HG02973 (cell line): ENCODE results near the gene MAP3K15.
A peak's percentile ranks its signal among the peaks of the same experiment; 100 is the strongest.
"Not testable (repeated sequence)": the region's sequence is repeated elsewhere in the genome, so short reads cannot be mapped to it uniquely, and the experiment has no call there.

ENCODE experiments used
- ATAC-seq: cut with Tn5 transposase; IDR thresholded peaks from one replicate; pipeline ENCODE4 v1.9.1; 2021; ENCODE audit warnings: moderate library complexity; ENCODE audit not compliant: unreplicated experiment

Gene MAP3K15

DNA sequence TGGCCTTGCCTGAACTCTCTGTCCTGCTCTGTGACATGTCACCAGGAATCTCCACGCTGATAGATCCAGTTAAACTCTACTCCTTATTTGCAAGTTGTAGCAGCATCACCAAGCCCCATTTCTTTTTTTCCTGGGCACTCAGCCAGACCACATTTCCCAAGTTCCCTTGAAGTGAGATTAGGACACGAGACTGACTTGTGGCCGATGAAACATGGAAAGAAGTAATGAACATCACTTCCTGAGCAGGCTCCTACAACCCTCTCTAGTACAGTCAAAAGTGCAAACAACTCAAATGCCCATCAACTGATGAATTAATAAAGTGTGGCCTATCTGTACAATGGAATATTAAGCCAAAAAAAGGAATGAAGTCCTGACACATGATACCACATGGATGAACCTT lies 74.6 kb downstream of the MAP3K15 start:
- no peak for ATAC-seq

DNA sequence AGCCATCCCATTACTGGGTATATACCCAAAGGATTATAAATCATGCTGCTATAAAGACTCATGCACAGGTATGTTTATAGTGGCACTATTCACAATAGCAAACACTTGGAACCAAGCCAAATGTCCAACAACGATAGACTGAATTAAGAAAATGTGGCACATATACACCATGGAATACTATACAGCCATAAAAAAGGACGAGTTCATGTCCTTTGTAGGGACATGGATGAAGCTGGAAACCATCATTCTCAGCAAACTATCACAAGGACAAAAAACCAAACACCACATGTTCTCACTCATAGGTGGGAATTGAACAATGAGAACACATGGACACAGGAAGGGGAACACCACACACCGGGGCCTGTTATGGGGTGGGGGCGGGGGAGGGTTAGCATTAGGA lies 92.6 kb downstream of the MAP3K15 start:
- ATAC-seq, result not testable (repeated sequence)

DNA sequence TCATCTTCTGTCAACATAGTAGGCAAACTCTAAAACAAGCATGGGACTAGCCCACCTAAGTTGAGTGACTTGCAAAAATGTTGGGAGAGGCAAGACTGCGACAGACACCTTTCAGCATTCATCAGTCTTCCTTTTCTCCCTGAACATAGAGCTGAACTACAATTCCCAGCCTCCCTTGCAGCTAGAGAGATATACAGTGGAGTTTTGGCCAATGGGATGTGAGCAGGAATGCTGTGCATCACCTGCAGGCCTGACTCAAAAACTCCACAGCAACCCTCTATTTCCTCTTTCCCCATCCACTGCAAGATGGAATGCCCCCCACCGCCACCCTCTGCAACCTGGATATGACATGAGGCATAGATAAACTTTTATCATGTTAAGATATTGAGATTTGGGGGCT lies 105.0 kb downstream of the MAP3K15 start:
- ATAC-seq, result no peak

DNA sequence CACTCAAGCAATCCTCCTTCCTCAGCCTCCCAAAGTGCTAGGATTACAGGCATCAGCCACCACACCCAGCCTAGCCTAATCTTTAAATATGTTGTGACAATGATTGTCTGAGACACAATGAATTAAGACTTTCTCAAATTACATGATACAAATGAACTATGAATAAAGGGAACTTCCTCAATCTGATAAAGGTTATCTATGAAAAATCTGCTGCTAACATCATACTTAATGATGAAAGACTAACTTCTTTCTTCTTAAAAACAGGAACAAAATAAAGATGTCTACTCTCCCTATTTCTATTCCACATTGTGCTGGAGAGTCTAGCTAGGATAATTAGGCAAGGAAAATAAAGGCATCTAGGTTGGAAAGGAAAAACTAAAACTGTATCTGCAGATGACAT lies 111.6 kb downstream of the MAP3K15 start:
- ATAC-seq, result no peak

DNA sequence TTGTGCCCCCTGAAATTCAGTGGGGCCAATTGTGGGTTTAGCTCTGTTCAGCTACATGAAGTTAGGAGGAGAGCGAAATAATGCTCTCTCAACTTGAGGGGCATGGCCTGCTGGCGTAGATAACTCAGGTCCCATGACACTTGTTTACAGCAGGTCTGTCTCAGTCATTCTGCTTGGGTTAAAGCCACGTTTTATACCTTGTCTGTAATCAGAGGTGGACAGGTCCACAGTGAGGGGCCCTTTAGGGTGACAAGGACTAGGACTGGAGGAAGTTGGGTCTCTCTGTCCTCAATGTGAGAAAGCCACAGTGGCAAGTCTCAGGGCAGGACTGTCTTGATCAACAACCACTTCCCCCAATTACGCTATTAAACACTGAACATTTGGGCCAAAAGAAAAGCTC lies 122.6 kb downstream of the MAP3K15 start:
- no peak for ATAC-seq

DNA sequence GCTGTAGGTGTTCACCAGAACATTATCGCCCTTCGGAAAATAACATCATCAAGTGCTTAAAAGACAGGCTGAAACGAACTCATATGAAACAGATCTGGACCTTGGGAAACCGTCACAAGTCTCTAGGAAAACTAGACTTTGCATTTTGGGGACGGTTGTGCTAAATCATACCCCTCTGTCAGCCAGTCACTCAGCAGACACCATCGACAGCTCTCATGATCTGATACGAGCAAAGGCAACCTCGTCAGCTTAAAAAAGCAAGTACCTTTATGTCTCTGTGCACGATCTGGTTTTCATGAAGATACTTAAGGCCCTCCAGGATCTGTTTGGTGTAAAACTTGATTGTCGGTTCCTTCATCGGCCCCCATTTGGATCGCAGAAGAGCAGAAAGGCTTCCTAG lies 123.2 kb downstream of the MAP3K15 start:
- no peak for ATAC-seq

DNA sequence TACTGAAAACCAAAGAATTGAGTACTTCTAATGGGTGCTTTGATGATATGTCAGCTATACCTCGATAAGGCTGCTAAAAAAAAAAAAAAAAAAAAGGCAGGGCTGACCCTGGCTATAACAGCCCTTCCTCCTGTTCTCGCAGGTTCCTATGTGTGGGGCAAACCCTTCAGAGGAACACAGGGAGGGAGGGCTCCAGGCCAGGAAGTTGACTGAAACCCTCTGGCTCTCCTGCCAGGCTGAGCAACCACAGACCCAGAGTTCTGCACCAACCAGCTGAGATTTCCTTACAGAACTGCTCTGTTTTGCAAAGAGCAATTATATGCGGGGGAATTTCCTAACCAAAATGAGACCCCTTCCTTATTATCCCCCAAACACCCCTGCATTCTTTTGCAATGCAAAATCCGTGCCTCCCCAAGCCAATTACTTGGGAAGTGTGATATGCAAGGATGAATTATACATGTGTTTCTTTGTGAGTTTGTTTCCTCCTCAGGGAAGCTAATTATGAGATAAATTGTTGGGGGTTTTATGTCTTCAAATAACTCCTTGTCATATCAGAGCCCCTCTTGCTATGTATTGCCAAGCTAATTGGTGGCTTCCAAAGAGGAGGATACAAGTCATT lies 126.0 kb downstream of the MAP3K15 start:
- ATAC-seq, result no peak

DNA sequence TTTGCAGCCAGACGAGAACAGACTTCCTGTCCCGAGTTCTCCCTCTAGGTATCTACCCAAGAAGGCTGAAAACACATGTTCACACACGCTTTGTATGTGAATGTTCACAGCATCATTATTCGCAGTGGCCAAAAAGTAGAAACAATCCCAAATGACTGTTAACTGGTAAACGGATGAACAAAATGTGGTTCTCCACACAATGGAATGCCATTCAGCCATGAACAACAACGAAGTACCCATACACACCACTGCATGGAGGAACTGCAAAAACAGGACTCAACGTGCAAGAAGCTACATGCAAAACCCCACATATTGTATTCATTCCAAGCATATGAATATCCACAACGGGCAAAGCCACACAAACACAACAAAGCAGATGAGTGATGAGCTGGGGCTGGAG lies 126.6 kb downstream of the MAP3K15 start:
- ATAC-seq, result no peak

DNA sequence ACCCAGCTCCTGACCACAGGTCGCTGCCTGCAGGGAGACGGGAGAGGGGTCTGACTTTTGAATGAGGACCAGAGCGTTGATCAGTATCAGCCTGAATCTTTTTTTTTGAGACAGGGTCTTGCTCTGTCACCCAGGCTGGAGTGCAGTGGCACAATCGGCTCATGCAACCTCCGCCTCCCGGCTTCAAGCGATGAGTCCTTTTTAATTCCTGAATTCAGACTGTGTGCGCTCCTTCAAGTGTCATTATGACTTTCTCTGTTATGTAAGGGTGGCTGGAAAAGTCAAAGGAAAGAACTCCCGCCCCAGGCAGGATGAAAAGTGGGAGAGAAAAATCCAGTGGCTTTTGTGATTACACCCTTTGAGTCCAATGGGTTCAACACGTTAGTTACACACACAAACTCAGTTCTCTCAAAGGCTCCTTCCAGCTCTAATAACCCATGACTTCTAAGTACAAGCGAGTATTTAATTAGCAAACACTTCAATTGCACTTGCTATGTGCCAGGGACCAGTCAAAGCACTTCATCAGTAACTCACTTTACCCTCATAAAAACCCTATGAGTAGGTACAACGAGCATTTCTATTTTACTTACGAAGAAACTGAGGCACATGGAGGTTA lies 127.1 kb downstream of the MAP3K15 start:
- ATAC-seq, result no peak

DNA sequence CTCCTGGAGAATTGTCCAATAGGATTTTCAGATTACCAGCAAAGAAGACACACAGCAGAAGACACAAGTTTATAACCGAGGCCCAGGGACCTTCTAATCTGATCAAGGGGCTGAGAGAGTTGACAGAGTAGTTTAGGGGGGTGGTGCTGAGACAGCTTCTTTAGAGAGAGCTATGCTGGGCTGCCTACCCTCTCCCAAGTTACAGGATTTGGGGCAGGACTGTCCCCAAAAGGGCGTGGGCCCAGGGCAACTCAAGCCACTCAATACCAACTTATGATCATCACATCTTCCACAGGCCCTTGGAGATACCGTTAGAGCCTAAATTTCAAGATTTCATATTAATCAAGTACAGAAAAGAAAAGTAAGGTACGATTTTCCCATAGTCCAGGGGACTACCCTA lies 128.6 kb downstream of the MAP3K15 start:
- no peak for ATAC-seq

DNA sequence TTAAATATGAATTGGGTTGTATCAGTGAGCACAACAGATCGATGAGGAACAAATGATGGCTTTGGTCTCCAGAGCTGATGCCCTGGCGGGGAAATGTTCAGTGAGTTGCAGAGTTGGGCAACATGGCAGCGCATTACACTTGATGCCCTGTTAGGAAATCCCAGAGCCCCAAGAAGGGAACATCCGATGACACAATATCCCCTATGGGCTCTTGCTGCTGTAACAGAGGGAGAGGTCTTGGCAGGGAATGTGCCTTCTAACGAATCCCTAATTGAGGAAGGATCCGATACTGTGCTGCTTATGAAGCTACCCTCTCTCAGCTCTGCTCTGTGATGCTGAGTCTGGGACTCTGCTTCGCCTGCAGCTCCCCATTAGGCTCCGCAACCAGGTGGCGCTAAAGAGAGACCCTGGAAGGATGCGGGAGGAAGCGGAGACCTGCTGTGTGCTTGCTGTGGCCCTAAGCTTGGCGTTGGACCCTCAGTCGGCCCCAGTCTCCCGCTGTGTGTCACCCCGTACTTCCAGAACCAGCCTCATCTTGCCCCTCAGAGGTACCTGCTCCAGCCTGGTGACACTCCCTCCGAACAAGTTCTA lies 132.7 kb downstream of the MAP3K15 start:
- ATAC-seq, result peak; percentile 79

DNA sequence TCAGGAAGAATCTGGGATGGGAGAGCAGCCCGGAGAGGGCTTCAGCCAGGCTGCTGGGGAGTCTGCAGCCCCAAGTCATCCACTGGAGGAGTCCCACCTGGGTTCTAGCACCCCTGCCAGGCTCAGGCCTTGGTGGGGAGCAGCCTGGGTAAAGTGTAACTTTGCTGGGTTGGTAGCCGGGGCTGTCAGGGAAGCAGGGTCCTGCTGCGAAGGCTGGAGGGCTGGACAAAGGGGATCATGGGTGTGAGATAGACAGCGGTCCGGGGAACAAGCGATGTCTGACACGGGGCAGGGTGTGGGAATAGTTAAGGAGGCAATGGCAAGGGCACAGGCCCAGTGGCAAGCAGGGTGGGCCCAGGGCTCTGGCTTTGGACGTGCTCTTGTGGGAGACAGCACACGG lies 134.0 kb downstream of the MAP3K15 start:
- no peak for ATAC-seq

DNA sequence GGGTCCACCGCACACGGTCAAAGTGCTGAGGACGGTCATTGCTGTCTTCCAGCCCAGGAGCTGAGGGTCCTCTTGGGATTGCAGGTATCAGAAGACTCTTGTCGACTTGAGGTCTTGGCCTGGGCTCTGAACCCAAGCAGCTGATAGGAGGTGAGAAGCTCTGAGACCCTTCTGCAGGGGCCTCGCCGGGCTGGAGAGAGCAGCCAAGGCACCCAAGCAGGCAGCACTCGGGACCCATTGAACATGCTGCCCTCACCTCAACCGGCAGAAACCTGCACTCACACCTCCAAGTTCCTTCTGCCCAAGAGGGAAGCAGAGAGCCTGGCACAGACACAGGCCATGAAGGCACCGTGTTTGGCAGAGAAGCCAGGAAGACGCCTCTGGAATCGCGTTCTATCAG lies 137.5 kb downstream of the MAP3K15 start:
- ATAC-seq, result no peak

DNA sequence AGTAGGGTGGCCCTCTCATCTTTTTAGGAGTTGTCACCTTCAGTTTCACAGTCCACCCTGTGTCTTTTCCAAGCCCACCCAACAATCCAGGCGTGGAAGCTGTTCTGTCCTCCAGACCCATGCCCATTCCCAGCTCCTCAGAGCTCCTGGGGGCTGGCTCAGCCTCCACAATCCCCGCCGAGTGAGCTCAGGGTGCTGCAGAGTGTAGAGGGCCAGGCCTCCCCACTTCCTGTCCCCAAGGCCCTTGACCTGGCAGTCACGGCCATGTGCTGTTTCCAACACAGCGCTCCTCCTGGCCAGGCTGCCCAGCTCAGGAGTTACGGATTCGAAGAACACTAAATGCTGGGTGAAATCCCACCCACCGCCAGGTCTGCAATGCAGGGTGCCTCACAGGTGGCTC lies 139.8 kb downstream of the MAP3K15 start:
- no peak for ATAC-seq

DNA sequence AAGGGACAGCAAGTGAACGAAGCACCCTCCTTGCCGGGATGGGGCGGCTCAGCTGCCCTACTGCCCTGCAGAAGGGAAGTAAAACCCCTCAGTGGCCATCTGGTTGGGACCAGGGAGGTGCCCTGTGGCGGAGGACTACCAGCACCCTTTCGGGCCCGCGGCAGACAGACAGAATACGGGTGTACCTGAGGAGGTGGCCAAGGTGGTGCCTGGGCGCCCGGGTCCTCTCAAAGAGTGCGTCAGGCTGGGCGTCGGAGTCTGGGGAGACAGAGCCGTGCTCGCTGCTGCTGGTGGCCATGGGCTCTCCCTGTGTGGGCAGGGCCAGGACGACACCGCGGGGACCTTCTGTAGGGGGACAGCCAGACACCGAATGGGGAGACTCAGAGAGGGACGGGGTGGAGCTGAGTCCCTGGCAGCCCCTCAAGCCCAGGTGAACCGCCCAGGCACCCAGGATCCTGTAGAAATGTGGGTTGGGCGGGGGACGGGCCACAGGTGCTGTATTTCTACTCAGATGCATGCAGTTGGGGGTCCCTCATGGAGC lies 141.9 kb downstream of the MAP3K15 start:
- ATAC-seq, result no peak

DNA sequence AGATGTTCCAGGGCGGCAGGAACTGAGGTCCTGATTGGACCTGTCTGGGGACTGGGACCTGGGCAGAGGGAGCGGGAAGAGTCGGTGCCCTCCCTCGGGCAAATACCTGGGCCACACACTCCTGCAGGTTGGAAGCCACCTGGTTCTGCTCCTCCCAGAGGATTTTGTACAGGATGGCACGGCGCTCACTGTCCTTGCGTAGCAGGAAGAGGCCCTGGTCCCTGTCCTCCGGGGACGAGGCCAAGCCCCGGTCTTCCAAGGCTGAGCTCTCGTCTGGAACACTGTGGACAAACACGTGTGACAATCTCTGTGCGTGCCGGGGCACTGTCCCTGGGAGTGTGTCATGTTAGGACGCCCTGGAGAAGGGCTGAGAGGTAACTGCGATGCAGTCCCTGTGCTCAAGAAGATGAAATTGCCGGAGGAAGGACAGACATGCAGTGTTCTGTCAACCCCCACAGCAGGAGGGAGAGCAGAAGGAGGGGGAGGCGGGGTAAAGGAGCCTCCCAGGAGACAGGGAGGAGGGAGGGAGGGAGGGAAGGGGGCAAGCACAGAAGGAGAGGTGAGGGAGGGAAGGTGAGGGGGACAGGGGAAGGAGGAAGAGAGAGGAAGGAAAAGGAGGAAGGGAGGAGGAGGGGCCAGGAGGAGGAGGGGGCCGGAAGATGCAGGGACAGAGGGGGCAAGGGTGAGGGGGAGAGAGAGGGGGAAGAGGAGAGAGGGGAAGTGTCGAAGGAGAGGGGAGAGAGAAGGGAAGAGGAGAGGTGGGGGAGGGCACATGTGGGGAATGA lies 142.6 kb downstream of the MAP3K15 start:
- peak; percentile 23 for ATAC-seq

DNA sequence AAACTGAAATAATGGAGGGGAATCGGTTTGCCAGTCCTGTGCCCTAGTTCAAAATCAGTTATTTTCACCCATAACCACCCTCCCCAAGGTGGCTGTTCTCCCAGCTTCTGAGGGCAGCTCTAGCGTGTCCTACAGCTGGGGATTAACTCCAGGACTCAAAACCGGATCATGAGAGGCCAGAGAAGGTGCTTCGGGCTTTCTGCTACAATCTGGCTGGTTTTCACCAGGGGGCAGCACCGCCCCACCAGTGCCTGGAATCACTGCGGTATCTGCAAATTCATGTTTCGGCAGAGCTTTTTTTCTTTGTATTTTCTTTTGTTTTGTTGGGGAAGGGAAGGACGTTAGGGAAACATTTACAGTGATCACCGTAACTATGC lies 143.2 kb downstream of the MAP3K15 start:
- peak; percentile 69 for ATAC-seq

DNA sequence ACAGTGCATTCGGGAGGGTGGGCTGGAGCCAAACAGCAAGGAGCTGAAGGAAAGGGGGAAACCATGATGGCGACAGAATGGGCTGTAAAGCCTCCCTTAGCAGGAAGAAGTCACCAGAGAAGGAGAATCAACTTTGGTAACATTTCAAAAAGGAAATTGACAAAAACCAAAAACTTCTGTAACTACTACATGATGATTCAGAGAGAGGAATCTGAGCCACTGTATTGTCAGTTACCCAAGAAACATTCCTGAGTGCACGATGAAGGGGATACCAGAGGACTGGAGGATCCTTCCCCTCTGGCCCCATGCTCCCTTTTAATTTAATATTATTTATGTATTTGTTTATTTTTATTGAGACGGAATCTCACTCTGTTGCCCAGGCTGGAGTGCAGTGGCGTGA lies 145.2 kb downstream of the MAP3K15 start:
- ATAC-seq, result no peak

DNA sequence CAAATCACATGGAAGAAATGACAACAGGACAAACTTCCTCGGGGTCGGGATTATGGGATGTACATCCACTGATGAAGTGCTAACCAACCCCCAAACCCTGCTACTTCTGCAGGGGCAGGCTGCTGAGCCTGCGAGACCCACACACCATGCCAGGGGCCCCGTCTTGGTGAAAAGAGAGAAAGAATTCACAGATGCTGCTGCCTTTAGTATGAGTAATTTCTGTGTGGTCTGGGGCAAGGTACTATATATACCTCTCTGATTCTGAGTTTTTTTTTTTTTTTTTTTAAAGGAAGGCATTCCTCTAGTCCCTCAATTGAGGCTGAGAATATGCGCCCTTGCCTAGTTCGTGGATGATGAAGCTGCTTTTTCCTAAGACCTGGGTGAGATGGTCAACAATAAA lies 146.7 kb downstream of the MAP3K15 start:
- no peak for ATAC-seq

DNA sequence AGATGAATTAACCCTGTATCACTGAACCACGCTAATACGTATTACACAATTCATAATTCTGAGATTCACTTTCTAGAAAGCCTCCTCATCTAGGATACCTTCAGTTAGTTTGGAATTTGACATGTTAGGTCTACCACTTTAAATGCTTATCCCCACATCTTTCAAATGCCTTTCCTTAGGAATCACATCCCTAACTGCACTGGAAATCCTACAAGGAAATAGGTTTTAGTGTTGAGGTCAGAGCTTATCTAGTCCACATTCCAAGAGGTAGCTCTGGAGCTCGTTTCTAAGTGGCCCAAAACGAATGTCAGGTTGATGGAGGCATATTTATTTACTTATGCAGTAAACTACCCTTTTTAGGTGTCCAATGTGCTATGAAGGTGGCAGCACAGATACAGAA lies 153.6 kb downstream of the MAP3K15 start:
- no peak for ATAC-seq

DNA sequence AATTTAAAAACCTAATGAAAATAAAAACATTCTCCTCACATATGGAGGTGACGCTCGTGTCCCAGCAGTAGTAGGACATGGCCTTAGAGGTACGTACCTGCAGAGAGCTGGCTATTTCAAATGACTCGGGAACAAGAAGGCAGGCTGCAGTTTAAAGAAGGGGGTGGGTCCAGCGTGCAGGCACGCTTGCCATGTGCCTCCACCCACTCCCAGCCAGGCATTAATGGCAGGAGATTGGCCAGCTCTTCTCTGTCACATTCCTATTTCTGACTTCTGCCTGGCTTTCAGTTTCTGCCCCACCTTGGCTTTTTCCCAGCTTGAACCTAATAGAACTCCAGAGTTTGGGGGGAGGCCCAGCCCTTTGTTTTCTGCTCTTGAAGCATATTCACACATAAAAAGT lies 154.4 kb downstream of the MAP3K15 start:
- ATAC-seq, result no peak

DNA sequence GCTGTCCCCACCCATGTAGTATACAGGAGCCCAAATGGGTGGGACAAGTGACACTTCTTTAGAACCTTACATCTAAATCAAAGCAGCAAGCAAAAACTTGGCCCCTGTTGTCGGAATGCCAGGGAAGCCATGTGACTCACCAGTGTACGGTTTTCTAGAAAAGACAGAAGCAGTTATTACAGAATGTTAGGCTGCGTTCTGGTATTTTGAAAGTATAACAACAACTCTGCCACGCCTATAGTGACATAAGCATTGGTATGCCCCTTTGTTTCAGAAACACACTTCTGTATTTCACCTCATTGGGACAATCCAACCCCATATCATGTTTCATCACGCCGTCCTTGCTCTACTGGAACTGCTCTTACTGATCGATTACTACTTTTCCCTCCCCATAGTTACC lies 156.8 kb downstream of the MAP3K15 start:
- no peak for ATAC-seq
